Stimulated activated naive CD8-positive, alpha-beta T cell treated with anti-CD3 and anti-CD28 coated beads, Interleukin-15, Interleukin-2, amounts not matched to agents 100 U/mL and 50 U/mL, for 24 hours (primary cell): Measurements from ENCODE around the gene KCNIP4.

ENCODE experiments used
- ATAC-seq: fragments of 150-1000 bp; cut with Tn5 transposase; one replicate; pipeline ENCODE4 v1.10.0; 2021
- DNase-seq: peaks from one replicate; pipeline ENCODE4 v3.0.0; 2021

The KCNIP4 gene

GRCh38 chr4:20735931-20736330 is 1212.6 kb downstream of the KCNIP4 start:
- no peak for DNase-seq

DNA sequence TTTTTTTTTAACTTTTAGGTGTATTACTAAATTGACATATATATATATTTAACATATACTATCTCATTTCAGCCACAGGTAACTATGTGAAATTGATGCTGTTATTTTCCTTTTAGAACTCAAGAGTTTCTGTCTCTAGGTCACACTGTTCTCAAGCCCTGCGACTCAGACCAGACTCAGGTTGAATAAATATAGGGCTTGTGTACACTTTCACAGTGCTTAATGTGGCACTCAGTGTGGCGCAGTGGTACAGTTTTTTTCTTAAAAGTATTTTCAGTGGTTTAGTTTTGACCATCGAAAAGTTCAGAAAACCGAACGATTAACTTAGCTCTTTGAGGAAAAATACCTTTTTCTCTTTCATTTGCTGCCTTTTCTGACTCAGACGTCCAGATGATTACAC is 1223.7 kb downstream of the KCNIP4 start:
- DNase-seq (no peak), ATAC-seq (no peak)

More at GRCh38 chr4:20735931-20736330, 1212.6 kb downstream of the KCNIP4 start:
- no peak for ATAC-seq

GRCh38 chr4:20723463-20723862 is 1225.1 kb downstream of the KCNIP4 start:
- ATAC-seq (no peak), DNase-seq (no peak)

DNA sequence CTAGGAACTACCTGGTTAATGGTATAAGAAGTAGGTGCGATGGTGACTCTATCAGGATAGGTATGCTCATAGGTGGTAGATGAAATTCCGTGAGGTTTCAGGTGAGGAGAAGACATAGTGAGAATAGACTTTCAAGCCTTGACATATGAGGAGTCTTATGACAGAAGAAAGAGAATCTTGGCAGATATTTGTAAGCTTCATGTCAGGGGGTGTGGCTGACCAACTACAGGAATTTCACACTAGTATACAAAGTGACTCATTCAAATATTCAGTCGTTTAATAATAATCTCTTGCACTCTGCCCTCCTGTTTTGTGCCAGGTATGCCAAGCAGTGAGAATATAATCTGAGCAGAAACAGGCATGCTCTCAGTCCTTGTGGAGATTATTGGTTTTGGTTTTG is 1225.6 kb downstream of the KCNIP4 start:
- ATAC-seq, result no peak

GRCh38 chr4:20711335-20711734 is 1237.2 kb downstream of the KCNIP4 start:
- no peak for DNase-seq
- no peak for ATAC-seq

More for the DNA sequence above, 1225.6 kb downstream of the KCNIP4 start:
- DNase-seq, result no peak

GRCh38 chr4:20700007-20700761 is 1248.4 kb downstream of the KCNIP4 start, which contains the start of gene PACRGL:
TSS of gene PACRGL (plus strand) at chr4:20700458. CDS start at chr4:20704482, 4,024 bp downstream.
- ATAC-seq, result peak; percentile 100
- peak; percentile 94 for DNase-seq

- ATAC-seq, result no peak
- no peak for DNase-seq
Measured at GRCh38 chr4:20698820-20699219, 1249.8 kb downstream of the KCNIP4 start.

DNA sequence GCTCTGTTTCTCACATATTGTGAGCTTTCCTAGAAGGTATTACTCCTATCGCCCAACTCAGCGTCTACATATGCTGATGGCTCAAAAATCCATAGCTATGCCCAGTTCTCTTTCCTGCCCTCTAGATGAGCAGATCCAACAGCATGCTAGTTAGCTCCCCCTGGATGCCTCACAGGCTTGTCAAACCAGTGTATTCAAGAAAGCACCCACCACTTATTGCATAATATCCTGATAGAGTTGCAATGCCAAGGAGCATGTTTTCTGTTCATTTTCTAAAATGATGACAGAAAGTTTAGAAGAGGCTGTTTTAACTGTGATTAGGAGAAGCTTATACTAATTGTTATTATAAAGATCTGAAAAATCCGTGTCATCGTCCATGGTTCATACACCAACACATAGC is 1250.2 kb downstream of the KCNIP4 start:
- DNase-seq, result no peak
- ATAC-seq, result no peak

DNA sequence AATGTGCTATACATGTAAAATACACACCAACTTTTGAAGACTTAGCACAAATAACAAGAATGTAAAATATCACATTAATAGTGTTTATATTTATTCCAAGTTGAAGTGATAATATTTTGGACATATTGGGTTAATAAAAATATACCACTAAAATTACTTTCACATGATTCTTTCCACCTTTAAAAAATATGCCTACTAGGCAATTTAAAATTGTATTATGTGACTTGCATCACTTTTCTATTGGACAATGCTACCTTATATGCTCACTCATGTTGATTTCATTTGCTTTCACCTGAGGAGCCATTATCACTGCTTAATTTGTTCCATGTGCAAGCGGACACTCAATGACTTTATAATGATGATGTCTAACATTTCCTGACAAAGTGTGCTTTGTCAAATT is 1251.8 kb downstream of the KCNIP4 start:
- no peak for DNase-seq
- no peak for ATAC-seq

DNA sequence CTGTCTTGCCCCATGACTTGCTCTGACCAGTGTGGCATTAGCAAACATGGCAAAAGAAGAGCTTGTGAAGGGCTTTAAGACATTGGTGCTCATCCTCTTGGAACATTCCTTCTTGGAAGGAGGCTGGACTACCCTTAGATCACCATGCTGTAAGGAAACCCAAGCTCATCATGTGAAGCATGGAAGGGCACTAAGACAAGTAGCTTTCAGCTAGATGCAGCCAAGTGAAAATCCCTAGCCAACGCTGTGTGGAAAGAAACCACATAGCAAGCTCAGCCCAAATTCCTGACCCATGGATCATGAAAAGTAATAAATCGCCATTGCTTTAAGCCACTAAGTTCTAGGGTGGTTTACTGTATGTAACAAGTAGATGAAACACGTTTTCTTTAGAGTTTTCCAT is 1260.7 kb downstream of the KCNIP4 start:
- DNase-seq (no peak), ATAC-seq (no peak)

- ATAC-seq (no peak), DNase-seq (no peak)
Measured at GRCh38 chr4:20684852-20685763, 1263.5 kb downstream of the KCNIP4 start.

- ATAC-seq, result no peak
- no peak for DNase-seq
Measured at GRCh38 chr4:20683766-20684165, 1264.8 kb downstream of the KCNIP4 start.

GRCh38 chr4:20682853-20683252 is 1265.7 kb downstream of the KCNIP4 start:
- no peak for ATAC-seq

GRCh38 chr4:20681271-20681670 is 1267.3 kb downstream of the KCNIP4 start:
- ATAC-seq, result no peak
- no peak for DNase-seq

More at GRCh38 chr4:20682853-20683252, 1265.7 kb downstream of the KCNIP4 start:
- DNase-seq, result no peak

GRCh38 chr4:20680736-20681135 is 1267.8 kb downstream of the KCNIP4 start:
- no peak for DNase-seq

DNA sequence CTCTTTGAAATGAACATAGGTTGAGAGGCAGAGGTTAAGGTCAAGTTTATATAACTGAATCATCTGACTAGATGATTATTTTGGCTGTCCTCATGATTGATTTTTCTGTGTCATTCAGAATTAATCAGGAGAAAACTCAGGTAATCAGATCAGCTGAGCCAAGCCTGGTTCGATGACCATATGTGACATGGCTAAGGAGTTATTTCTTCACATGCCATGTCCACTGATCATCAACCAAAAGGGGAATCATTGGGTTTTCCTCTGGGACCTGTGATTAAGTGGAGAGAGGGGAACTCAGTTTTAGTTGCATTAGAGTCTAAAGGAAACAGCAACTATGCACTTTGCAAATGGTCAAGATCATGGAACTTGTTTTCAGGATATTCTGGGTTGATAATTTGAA is 1268.6 kb downstream of the KCNIP4 start:
- ATAC-seq (no peak), DNase-seq (no peak)

More at GRCh38 chr4:20680736-20681135, 1267.8 kb downstream of the KCNIP4 start:
- ATAC-seq, result no peak
